Nephron (organoid): ENCODE results near the gene ABLIM2.

Experiments
- H3K27ac Mint-ChIP-seq, 3 experiments: 2 replicates each; pipeline ENCODE4 v1.8.0; 2020; ENCODE audit warnings: mixed read lengths in 3 of 3, mild to moderate bottlenecking in 2 of 3, moderate library complexity in 1 of 3
- H3K27me3 Mint-ChIP-seq: 2 replicates; pipeline ENCODE4 v1.8.0; 2021; ENCODE audit warnings: low read depth, mild to moderate bottlenecking, moderate library complexity, mixed read lengths
- H3K36me3 Mint-ChIP-seq: 2 replicates; pipeline ENCODE4 v1.8.0; 2020; ENCODE audit warnings: low read depth, mixed read lengths
- H3K4me1 Mint-ChIP-seq: 2 replicates; pipeline ENCODE4 v1.8.0; 2020; ENCODE audit warnings: mixed read lengths
- H3K4me3 Mint-ChIP-seq, 3 experiments: 2 replicates each; pipeline ENCODE4 v1.8.0; 2020; ENCODE audit warnings: mild to moderate bottlenecking in 3 of 3, mixed read lengths in 3 of 3, moderate library complexity in 2 of 3
- H3K9me3 Mint-ChIP-seq: 2 replicates; pipeline ENCODE4 v1.8.0; 2020; ENCODE audit warnings: mixed read lengths
- CTCF ChIP-seq, 3 experiments: fragments of 200-600 bp; sonication (generic); IDR thresholded peaks; one replicate each; pipeline ENCODE4 v1.5.0; 2021; ENCODE audit warnings: antibody characterized with exemption in 3 of 3; ENCODE audit not compliant: unreplicated experiment in 3 of 3

Gene ABLIM2

GRCh38 chr4:8179771-8180170 lies 21.2 kb upstream of the ABLIM2 start:
- H3K27me3 Mint-ChIP-seq = peaks cover 26% of the 10 kb centered on the region
- no peak overlapping the region for H3K27ac Mint-ChIP-seq
- H3K4me3 Mint-ChIP-seq = no peak overlapping the region

GRCh38 chr4:8179074-8179473 lies 20.5 kb upstream of the ABLIM2 start:
- H3K36me3 Mint-ChIP-seq = no peaks in the 10 kb centered on the region
- peaks cover 21% of the 10 kb centered on the region for H3K27me3 Mint-ChIP-seq
- no peak overlapping the region for H3K27ac Mint-ChIP-seq
- H3K9me3 Mint-ChIP-seq = no peaks in the 10 kb centered on the region
- TF ChIP-seq CTCF (IDR thresholded peaks at IDR 0.05; ENCODE audit: unreplicated experiment in 3 of 3) = no peak
- peaks cover 32% of the 10 kb centered on the region for H3K4me1 Mint-ChIP-seq
- H3K4me3 Mint-ChIP-seq = no peak overlapping the region

More at GRCh38 chr4:8179771-8180170, 21.2 kb upstream of the ABLIM2 start:
- no peaks in the 10 kb centered on the region for H3K9me3 Mint-ChIP-seq
- no peak for TF ChIP-seq CTCF (IDR thresholded peaks at IDR 0.05; ENCODE audit: unreplicated experiment in 3 of 3)
- H3K36me3 Mint-ChIP-seq = no peaks in the 10 kb centered on the region
- H3K4me1 Mint-ChIP-seq = peaks cover 34% of the 10 kb centered on the region

GRCh38 chr4:8177956-8178355 lies 19.3 kb upstream of the ABLIM2 start:
- Mint-ChIP-seq H3K9me3 (no peaks in the 10 kb centered on the region), H3K27ac (no peak overlapping the region), H3K4me1 (peaks cover 23% of the 10 kb centered on the region), H3K4me3 (no peak overlapping the region), H3K27me3 (peaks cover 13% of the 10 kb centered on the region), H3K36me3 (no peaks in the 10 kb centered on the region)
- no peak for TF ChIP-seq CTCF (IDR thresholded peaks at IDR 0.05; ENCODE audit: unreplicated experiment in 3 of 3)

GRCh38 chr4:8177552-8177951 lies 18.9 kb upstream of the ABLIM2 start:
- H3K36me3 Mint-ChIP-seq = no peaks in the 10 kb centered on the region
- H3K4me3 Mint-ChIP-seq = no peak overlapping the region
- peaks cover 13% of the 10 kb centered on the region for H3K27me3 Mint-ChIP-seq
- no peaks in the 10 kb centered on the region for H3K9me3 Mint-ChIP-seq
- peak overlapping the region in 1 of 3 experiments; percentile 56 for H3K27ac Mint-ChIP-seq
- no peak for TF ChIP-seq CTCF (IDR thresholded peaks at IDR 0.05; ENCODE audit: unreplicated experiment in 3 of 3)
- peaks cover 23% of the 10 kb centered on the region for H3K4me1 Mint-ChIP-seq

- H3K4me3 Mint-ChIP-seq = peak overlapping the region in 1 of 3 experiments; percentile 7
- H3K9me3 Mint-ChIP-seq = no peaks in the 10 kb centered on the region
- peaks cover 23% of the 10 kb centered on the region for H3K4me1 Mint-ChIP-seq
- H3K27ac Mint-ChIP-seq = peak overlapping the region in 2 of 3 experiments; percentile 10 to 63
- TF ChIP-seq CTCF (IDR thresholded peaks at IDR 0.05; ENCODE audit: unreplicated experiment in 3 of 3) = peak; percentile 80 to 89 (median 87)
- H3K27me3 Mint-ChIP-seq = peaks cover 16% of the 10 kb centered on the region
- no peaks in the 10 kb centered on the region for H3K36me3 Mint-ChIP-seq
Observed at GRCh38 chr4:8176547-8177399, 18.2 kb upstream of the ABLIM2 start.

- no peaks in the 10 kb centered on the region for H3K9me3 Mint-ChIP-seq
- peaks cover 19% of the 10 kb centered on the region for H3K4me1 Mint-ChIP-seq
- no peak overlapping the region for H3K4me3 Mint-ChIP-seq
- peaks cover 16% of the 10 kb centered on the region for H3K27me3 Mint-ChIP-seq
- no peaks in the 10 kb centered on the region for H3K36me3 Mint-ChIP-seq
- no peak overlapping the region for H3K27ac Mint-ChIP-seq
- no peak for TF ChIP-seq CTCF (IDR thresholded peaks at IDR 0.05; ENCODE audit: unreplicated experiment in 3 of 3)
Observed at GRCh38 chr4:8175686-8176085, 17.1 kb upstream of the ABLIM2 start.
